K562 treated with DMSO at 1 percent for 12 hours (cell line): ENCODE results near the gene SPATA31A5. TPM values are rescaled to one million over a fixed set of nuclear protein-coding genes. Genes with fewer than 3 reads are reported as not detected.

ENCODE experiments used
- total RNA-seq: library from RNA; unstranded; fragments of 300-600 nt; gene quantifications from 2 replicates; pipeline ENCODE4 v1.2.3, GENCODE V29; 2022; ENCODE audit not compliant: insufficient read depth

Gene SPATA31A5
- total RNA-seq: not detected in 2 replicates

GRCh38 chr9:60914107-60914506, at the start of gene SPATA31A5:
TSS of gene SPATA31A5 (plus strand) at chr9:60914407. CDS start at chr9:60914436, 29 bp downstream.

